Measurements from ENCODE around the gene MAF.

MAF gene

DNA sequence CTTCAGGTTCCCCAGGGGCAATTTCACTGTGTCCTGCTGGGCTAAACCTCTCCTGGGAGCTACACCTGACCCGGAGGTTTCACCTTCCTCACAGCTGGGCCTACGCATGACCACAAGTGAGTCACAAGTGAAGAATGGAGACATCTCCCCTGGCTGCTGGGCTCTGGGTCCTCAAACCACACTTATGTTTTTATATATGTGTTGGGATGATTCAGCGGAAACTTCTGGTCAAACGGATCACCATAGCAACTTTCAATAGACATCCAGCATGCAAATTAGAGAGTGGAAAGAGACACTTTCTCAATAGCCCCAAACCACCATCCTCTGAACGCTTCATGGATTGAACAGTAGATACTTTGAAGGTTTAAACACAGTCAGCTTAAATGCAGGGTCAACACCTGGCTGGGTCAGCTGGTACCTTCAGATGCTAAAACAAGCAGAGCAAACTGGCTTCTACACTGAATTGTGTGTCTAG, 28.0 kb upstream of the MAF start:
- Histone ChIP-seq H3K36me3 (ENCODE audit: insufficient read depth, low read length) (no peaks in the 10 kb centered on the region), H3K4me1 (ENCODE audit: insufficient read depth, low read length) (no peaks in the 10 kb centered on the region), H3K9me3 (ENCODE audit: insufficient read depth, low read length, severe bottlenecking) (no peaks in the 10 kb centered on the region), H4K20me1 (ENCODE audit: insufficient read depth, low read length) (no peaks in the 10 kb centered on the region), H3K27me3 (ENCODE audit: insufficient read depth, low read length, poor library complexity) (no peaks in the 10 kb centered on the region), H2AFZ (ENCODE audit: low read depth, low read length) (no peak overlapping the region), H3K79me2 (ENCODE audit: insufficient read depth, low read length) (no peaks in the 10 kb centered on the region), H3K4me3 (ENCODE audit: low read depth in 1 of 2, low read length in 2 of 2) (no peak overlapping the region), H3K27ac (ENCODE audit: low read length) (no peak overlapping the region), H3K4me2 (ENCODE audit: insufficient read depth, low read length) (no peak overlapping the region), H3K9ac (ENCODE audit: low read depth, low read length) (no peak overlapping the region)
- ATAC-seq (ENCODE audit: insufficient read depth, low read depth) (no peak), DNase-seq (no peak)
- TF ChIP-seq EZH2 (IDR thresholded peaks at IDR 0.05; ENCODE audit: borderline replicate concordance, low read depth, low read length, severe bottlenecking), result no peak
- TF ChIP-seq, protein P1, sequence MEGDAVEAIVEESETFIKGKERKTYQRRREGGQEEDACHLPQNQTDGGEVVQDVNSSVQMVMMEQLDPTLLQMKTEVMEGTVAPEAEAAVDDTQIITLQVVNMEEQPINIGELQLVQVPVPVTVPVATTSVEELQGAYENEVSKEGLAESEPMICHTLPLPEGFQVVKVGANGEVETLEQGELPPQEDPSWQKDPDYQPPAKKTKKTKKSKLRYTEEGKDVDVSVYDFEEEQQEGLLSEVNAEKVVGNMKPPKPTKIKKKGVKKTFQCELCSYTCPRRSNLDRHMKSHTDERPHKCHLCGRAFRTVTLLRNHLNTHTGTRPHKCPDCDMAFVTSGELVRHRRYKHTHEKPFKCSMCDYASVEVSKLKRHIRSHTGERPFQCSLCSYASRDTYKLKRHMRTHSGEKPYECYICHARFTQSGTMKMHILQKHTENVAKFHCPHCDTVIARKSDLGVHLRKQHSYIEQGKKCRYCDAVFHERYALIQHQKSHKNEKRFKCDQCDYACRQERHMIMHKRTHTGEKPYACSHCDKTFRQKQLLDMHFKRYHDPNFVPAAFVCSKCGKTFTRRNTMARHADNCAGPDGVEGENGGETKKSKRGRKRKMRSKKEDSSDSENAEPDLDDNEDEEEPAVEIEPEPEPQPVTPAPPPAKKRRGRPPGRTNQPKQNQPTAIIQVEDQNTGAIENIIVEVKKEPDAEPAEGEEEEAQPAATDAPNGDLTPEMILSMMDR (IDR thresholded peaks at IDR 0.05; ENCODE audit: borderline replicate concordance, extremely low read depth, low read length, poor library complexity, severe bottlenecking), result no peak

- TF ChIP-seq, protein P1 (IDR thresholded peaks at IDR 0.05; ENCODE audit: borderline replicate concordance, extremely low read depth, low read length, poor library complexity, severe bottlenecking), result no peak
- TF ChIP-seq EZH2 (IDR thresholded peaks at IDR 0.05; ENCODE audit: borderline replicate concordance, low read depth, low read length, severe bottlenecking), result no peak
- Histone ChIP-seq H3K9me3 (ENCODE audit: insufficient read depth, low read length, severe bottlenecking) (no peaks in the 10 kb centered on the region), H4K20me1 (ENCODE audit: insufficient read depth, low read length) (no peaks in the 10 kb centered on the region), H2AFZ (ENCODE audit: low read depth, low read length) (no peak overlapping the region), H3K4me1 (ENCODE audit: insufficient read depth, low read length) (no peaks in the 10 kb centered on the region), H3K27me3 (ENCODE audit: insufficient read depth, low read length, poor library complexity) (no peaks in the 10 kb centered on the region), H3K79me2 (ENCODE audit: insufficient read depth, low read length) (no peaks in the 10 kb centered on the region), H3K4me2 (ENCODE audit: insufficient read depth, low read length) (no peak overlapping the region), H3K36me3 (ENCODE audit: insufficient read depth, low read length) (no peaks in the 10 kb centered on the region), H3K27ac (ENCODE audit: low read length) (no peak overlapping the region), H3K4me3 (ENCODE audit: low read depth in 1 of 2, low read length in 2 of 2) (no peak overlapping the region), H3K9ac (ENCODE audit: low read depth, low read length) (no peak overlapping the region)
- no peak for ATAC-seq (ENCODE audit: insufficient read depth, low read depth)
- no peak for DNase-seq
Measured at GRCh38 chr16:79627092-79627491, 26.6 kb upstream of the MAF start.

DNA sequence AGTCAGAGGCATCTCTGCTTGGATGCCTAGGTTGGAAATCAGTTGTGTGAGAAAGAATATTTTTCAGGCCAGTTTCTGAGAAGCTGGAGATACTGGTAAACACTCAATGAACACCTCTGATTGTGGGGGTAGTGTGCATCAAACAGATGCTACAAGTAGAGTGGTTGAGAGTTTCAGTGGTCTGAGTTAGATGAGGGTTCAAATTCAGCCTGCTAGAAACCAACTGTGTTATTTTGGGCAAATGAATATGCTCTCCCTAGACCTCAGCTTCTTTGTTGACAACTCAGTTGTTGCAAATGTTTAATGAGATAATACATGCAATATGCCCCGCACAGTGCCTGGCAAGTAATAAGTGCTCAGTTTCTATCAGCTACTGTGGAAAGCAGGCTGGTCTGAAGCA, 25.2 kb upstream of the MAF start:
- Histone ChIP-seq H2AFZ (ENCODE audit: low read depth, low read length) (no peak overlapping the region), H3K4me2 (ENCODE audit: insufficient read depth, low read length) (no peak overlapping the region), H3K36me3 (ENCODE audit: insufficient read depth, low read length) (no peaks in the 10 kb centered on the region), H3K79me2 (ENCODE audit: insufficient read depth, low read length) (no peaks in the 10 kb centered on the region), H3K9me3 (ENCODE audit: insufficient read depth, low read length, severe bottlenecking) (no peaks in the 10 kb centered on the region), H3K9ac (ENCODE audit: low read depth, low read length) (no peak overlapping the region), H3K4me3 (ENCODE audit: low read depth in 1 of 2, low read length in 2 of 2) (no peak overlapping the region), H3K27ac (ENCODE audit: low read length) (no peak overlapping the region), H4K20me1 (ENCODE audit: insufficient read depth, low read length) (no peaks in the 10 kb centered on the region), H3K4me1 (ENCODE audit: insufficient read depth, low read length) (no peaks in the 10 kb centered on the region), H3K27me3 (ENCODE audit: insufficient read depth, low read length, poor library complexity) (no peaks in the 10 kb centered on the region)
- TF ChIP-seq, protein P1 (IDR thresholded peaks at IDR 0.05; ENCODE audit: borderline replicate concordance, extremely low read depth, low read length, poor library complexity, severe bottlenecking), result no peak
- ATAC-seq (ENCODE audit: insufficient read depth, low read depth), result no peak
- no peak for DNase-seq

GRCh38 chr16:79623824-79624223, 23.3 kb upstream of the MAF start:
- no peaks in the 10 kb centered on the region for H4K20me1 ChIP-seq (ENCODE audit: insufficient read depth, low read length)
- no peak overlapping the region for H3K27ac ChIP-seq (ENCODE audit: low read length)
- H3K4me1 ChIP-seq (ENCODE audit: insufficient read depth, low read length), result peaks cover 7% of the 10 kb centered on the region
- no peak overlapping the region for H3K9ac ChIP-seq (ENCODE audit: low read depth, low read length)
- no peaks in the 10 kb centered on the region for H3K79me2 ChIP-seq (ENCODE audit: insufficient read depth, low read length)
- no peak overlapping the region for H3K4me3 ChIP-seq (ENCODE audit: low read depth in 1 of 2, low read length in 2 of 2)
- no peak overlapping the region for H2AFZ ChIP-seq (ENCODE audit: low read depth, low read length)
- TF ChIP-seq EZH2 (IDR thresholded peaks at IDR 0.05; ENCODE audit: borderline replicate concordance, low read depth, low read length, severe bottlenecking), result no peak
- TF ChIP-seq, protein P1 (IDR thresholded peaks at IDR 0.05; ENCODE audit: borderline replicate concordance, extremely low read depth, low read length, poor library complexity, severe bottlenecking), result no peak
- ATAC-seq (ENCODE audit: insufficient read depth, low read depth) (no peak), DNase-seq (no peak)
- H3K36me3 ChIP-seq (ENCODE audit: insufficient read depth, low read length), result no peaks in the 10 kb centered on the region
- no peak overlapping the region for H3K4me2 ChIP-seq (ENCODE audit: insufficient read depth, low read length)
- no peaks in the 10 kb centered on the region for H3K9me3 ChIP-seq (ENCODE audit: insufficient read depth, low read length, severe bottlenecking)
- no peaks in the 10 kb centered on the region for H3K27me3 ChIP-seq (ENCODE audit: insufficient read depth, low read length, poor library complexity)

Data from DND-41 (cell line).